Sigmoid colon (tissue), 7 donors: Measurements from ENCODE around the gene WBP2NL. TPM values are rescaled to one million over a fixed set of nuclear protein-coding genes. Genes with fewer than 3 reads are reported as not detected.

Experiments used
- DNase-seq: peaks from one replicate; pipeline ENCODE4 v3.0.0-alpha.2; 2019
- H3K27ac ChIP-seq, 4 donors: fragments of 200-600 bp; sonication (generic); one replicate each; pipeline ENCODE4 v1.5.1; 2016 to 2019; ENCODE audit warnings: mild to moderate bottlenecking in 1 of 4
- H3K27me3 ChIP-seq, 3 donors: fragments of 200-600 bp; sonication (generic); one replicate each; pipeline ENCODE4 v1.5.1; 2019; ENCODE audit warnings: mild to moderate bottlenecking in 1 of 3
- H3K36me3 ChIP-seq, 4 donors: fragments of 200-600 bp; sonication (generic); one replicate each; pipeline ENCODE4 v1.5.1; 2016 to 2019
- H3K4me1 ChIP-seq, 4 donors: fragments of 200-600 bp; sonication (generic); one replicate each; pipeline ENCODE4 v1.5.1; 2017 to 2019
- H3K4me3 ChIP-seq, 4 donors: fragments of 200-600 bp; sonication (generic); one replicate each; pipeline ENCODE4 v1.5.1; 2017 to 2019; ENCODE audit warnings: mild to moderate bottlenecking in 2 of 4, moderate library complexity in 1 of 4
- H3K9me3 ChIP-seq, 4 donors: fragments of 200-600 bp in 3 of 4; sonication (generic) in 3 of 4; one replicate each; pipeline versions ENCODE4 v1.5.1 to v1.6.1; 2013 to 2019
- EP300 ChIP-seq, 4 donors: sonication (generic); formaldehyde crosslinking; IDR thresholded peaks; one replicate each; pipeline ENCODE4 v1.6.1; 2017; ENCODE audit warnings: antibody characterized with exemption in 4 of 4
- POLR2A ChIP-seq, 2 donors: fragments of 450-650 bp; IDR thresholded peaks; one replicate each; pipeline ENCODE4 v1.6.1; 2016; ENCODE audit warnings: antibody characterized with exemption in 2 of 2, mild to moderate bottlenecking in 2 of 2, moderate library complexity in 2 of 2
- POLR2AphosphoS5 ChIP-seq, 4 donors: sonication (generic); formaldehyde crosslinking; IDR thresholded peaks; one replicate each; pipeline ENCODE4 v1.6.1; 2017; ENCODE audit warnings: antibody characterized with exemption in 4 of 4
- WGBS, 2 donors: extraction: QIAGEN DNeasy Blood & Tissue Kit; methylation state at CpG; one replicate each; pipeline ENCODE4 v1.1.7; 2013; 5-methylcytosine and 5-hydroxymethylcytosine counted together
- intact Hi-C: fragments of 100-400 bp; cut with DNase I; formaldehyde crosslinking; loops from one replicate; pipeline ENCODE4 v1.15.1; 2023
- polyA plus RNA-seq, 3 donors: library from polyadenylated mRNA; stranded (reverse); fragments of 200-250 nt; gene quantifications; one replicate each; pipeline ENCODE4 v1.2.3, GENCODE V29; 2013
- total RNA-seq, 4 donors: library from RNA; depleted of rRNA; stranded (reverse); fragments of >200 nt; gene quantifications; one replicate each; pipeline ENCODE4 v1.1.0, GENCODE V29; 2016
- TF ChIP-seq, protein P1 (sequence below), 4 experiments: fragments of 450-650 bp in 3 of 4; fragments of 200-600 bp in 1 of 4; IDR thresholded peaks; one replicate each; pipeline ENCODE4 v1.5.1; 2016 to 2019; ENCODE audit warnings: antibody characterized with exemption in 4 of 4, mild to moderate bottlenecking in 3 of 4, moderate library complexity in 2 of 4
- donor health status: healthy with polysubstance abuse.
- donor health status: Bipolar disorder and iron deficiency.
- donor health status: healthy.

Gene WBP2NL
- total and polyA plus RNA-seq, 7 donors: 0.71 to 2.8 (median 0.92) TPM; not detected in 1

DNA sequence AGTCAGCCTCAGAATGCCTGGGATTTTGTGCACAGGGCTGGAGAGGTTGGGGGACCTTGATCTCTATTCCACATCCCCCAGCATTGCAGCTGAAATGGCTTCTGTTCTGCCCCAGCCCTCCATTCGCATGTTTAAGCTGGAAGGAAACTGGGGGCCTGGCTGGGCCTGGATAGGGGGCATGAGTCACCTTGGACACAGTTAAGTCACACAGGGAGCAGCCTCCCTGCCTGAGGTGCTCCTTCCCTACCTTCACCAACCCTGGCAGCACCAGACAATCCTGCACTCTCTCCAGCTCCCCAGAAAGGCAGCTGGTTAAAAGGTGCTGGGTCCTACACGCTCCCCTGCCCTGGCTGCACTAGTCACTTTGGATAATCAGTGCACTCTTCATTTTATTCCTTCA, 45.9 kb upstream of the WBP2NL start:
- H3K4me1 ChIP-seq: peaks cover 0 to 6% (median 4%) of the 10 kb centered on the region in 4 donors
- peaks cover 1 to 7% (median 4%) of the 10 kb centered on the region in 3 donors for H3K27me3 ChIP-seq
- TF ChIP-seq POLR2A (IDR thresholded peaks at IDR 0.05) (no peak), POLR2AphosphoS5 (IDR thresholded peaks at IDR 0.05) (no peak), EP300 (IDR thresholded peaks at IDR 0.05) (no peak)
- TF ChIP-seq, protein P1, sequence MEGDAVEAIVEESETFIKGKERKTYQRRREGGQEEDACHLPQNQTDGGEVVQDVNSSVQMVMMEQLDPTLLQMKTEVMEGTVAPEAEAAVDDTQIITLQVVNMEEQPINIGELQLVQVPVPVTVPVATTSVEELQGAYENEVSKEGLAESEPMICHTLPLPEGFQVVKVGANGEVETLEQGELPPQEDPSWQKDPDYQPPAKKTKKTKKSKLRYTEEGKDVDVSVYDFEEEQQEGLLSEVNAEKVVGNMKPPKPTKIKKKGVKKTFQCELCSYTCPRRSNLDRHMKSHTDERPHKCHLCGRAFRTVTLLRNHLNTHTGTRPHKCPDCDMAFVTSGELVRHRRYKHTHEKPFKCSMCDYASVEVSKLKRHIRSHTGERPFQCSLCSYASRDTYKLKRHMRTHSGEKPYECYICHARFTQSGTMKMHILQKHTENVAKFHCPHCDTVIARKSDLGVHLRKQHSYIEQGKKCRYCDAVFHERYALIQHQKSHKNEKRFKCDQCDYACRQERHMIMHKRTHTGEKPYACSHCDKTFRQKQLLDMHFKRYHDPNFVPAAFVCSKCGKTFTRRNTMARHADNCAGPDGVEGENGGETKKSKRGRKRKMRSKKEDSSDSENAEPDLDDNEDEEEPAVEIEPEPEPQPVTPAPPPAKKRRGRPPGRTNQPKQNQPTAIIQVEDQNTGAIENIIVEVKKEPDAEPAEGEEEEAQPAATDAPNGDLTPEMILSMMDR (IDR thresholded peaks at IDR 0.05): no peak
- H3K27ac ChIP-seq: no peak overlapping the region
- no peak for DNase-seq
- H3K4me3 ChIP-seq: no peak overlapping the region
- H3K36me3 ChIP-seq: no peaks in the 10 kb centered on the region
- no peaks in the 10 kb centered on the region for H3K9me3 ChIP-seq
- intact Hi-C loops: no loop called here
- 89 to 94% methylated on average over 2 of the region's 2 CpGs for WGBS, 2 donors

DNA sequence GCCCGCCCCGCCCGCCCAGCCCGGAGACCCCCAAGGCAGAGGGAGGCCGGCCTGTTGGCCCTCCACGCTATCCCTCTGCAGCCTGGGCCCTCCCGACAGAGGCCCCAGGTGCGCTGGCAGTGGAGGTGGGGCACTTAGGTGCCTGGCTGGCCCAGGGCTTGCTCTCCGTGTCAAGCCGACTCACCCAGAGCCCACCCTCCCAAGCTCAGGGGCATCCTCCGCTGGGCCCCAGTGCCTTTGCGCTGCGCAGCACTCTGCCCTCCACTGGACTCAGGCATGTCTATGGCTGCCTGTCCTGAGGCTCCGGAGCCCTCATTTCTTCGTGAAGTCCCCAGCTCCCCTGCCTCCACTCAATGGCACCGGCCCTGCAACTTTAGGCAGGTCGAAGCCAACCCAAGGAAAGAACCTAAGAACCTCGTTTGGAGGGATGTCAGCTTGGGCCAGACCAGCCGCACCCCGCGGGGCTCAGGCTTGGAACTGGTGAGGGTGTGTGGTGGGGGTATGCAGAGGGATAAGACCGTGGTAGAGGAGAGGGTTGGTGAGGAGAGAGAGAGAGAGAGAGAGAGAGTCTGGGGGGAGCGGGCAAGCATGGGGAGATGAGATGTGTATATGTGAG, 40.5 kb upstream of the WBP2NL start:
- Histone ChIP-seq H3K27ac (no peak overlapping the region), H3K4me3 (peak overlapping the region in 2 of 4 donors; percentile 24 to 30), H3K9me3 (no peaks in the 10 kb centered on the region), H3K4me1 (peaks cover 0 to 12% (median 8%) of the 10 kb centered on the region in 4 donors), H3K36me3 (no peaks in the 10 kb centered on the region), H3K27me3 (peaks cover 6 to 12% (median 7%) of the 10 kb centered on the region in 3 donors)
- 40 to 45% methylated on average over 23 of the region's 23 CpGs for WGBS, 2 donors
- intact Hi-C loops: no loop called here
- TF ChIP-seq POLR2AphosphoS5 (IDR thresholded peaks at IDR 0.05) (no peak), POLR2A (IDR thresholded peaks at IDR 0.05) (no peak), EP300 (IDR thresholded peaks at IDR 0.05) (no peak)
- TF ChIP-seq, protein P1 (IDR thresholded peaks at IDR 0.05): no peak
- no peak for DNase-seq

DNA sequence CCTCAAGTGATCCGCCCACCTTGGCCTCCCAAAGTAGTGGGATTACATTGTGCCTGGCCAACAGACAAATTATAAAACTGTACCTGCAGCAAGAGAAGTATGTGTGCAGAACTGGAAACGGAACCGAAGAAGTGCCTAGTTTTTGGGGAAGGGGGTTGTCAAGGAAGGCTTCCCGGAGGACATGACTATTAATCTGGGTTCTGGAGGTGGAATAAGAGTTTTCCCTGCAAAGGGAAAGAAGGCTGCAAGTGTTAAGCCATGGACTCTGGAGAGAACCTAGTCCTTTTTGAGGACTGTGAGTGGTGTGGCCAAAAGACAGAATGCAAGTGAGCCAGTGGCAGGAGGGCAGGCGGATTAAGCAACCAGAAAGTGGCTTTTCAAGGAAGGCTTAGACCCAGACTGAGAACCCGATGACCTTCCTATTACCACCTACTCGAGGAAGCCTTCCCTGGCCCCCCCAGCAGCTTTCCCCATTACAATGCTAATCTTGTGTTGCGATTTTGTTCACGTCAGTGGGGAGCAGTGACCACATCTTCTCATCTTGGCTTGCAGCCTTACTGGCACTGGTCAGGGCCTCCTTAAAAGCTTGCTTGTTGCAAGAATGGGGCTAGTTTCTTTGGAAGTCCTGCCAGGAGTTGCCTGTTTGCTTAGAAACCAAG, 35.0 kb upstream of the WBP2NL start:
- Histone ChIP-seq H3K27ac (no peak overlapping the region), H3K4me1 (peaks cover 0 to 6% (median 0%) of the 10 kb centered on the region in 4 donors), H3K9me3 (no peaks in the 10 kb centered on the region), H3K4me3 (no peak overlapping the region), H3K27me3 (no peaks in the 10 kb centered on the region), H3K36me3 (no peaks in the 10 kb centered on the region)
- 82 to 85% methylated on average over 9 of the region's 9 CpGs for WGBS, 2 donors
- no peak for DNase-seq
- TF ChIP-seq POLR2A (IDR thresholded peaks at IDR 0.05): no peak
- TF ChIP-seq POLR2AphosphoS5 (IDR thresholded peaks at IDR 0.05): no peak
- no peak for TF ChIP-seq EP300 (IDR thresholded peaks at IDR 0.05)
- TF ChIP-seq, protein P1 (IDR thresholded peaks at IDR 0.05): no peak
- intact Hi-C loops: no loop called here

DNA sequence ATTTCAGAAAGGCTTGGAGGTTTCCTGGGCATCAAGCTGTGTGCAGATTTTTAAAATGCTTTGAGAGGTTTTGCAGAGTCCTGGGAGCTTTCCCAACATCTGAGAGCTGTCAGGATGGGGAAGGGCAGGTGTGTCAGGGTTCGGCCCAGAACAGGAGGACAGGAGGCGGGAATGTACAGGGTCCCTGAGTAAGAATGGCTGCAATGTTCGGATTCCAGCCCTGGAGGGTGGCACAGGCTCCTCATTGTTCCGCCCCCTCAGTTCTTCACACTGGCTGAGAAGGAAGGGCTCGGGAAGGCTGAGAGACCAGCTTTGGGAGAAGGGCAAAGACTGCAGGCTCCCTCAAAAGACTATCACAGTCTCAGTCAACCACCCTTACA, 34.5 kb upstream of the WBP2NL start:
- intact Hi-C loops: no loop called here
- Histone ChIP-seq H3K27ac (no peak overlapping the region), H3K36me3 (no peaks in the 10 kb centered on the region), H3K4me1 (peaks cover 0 to 6% (median 0%) of the 10 kb centered on the region in 4 donors), H3K9me3 (no peaks in the 10 kb centered on the region), H3K4me3 (no peak overlapping the region), H3K27me3 (peaks cover 0 to 4% (median 4%) of the 10 kb centered on the region in 3 donors)
- WGBS, 2 donors: 87 to 89% methylated on average over 5 of the region's 5 CpGs
- no peak for DNase-seq
- TF ChIP-seq EP300 (IDR thresholded peaks at IDR 0.05): no peak
- no peak for TF ChIP-seq POLR2A (IDR thresholded peaks at IDR 0.05)
- no peak for TF ChIP-seq POLR2AphosphoS5 (IDR thresholded peaks at IDR 0.05)
- TF ChIP-seq, protein P1 (IDR thresholded peaks at IDR 0.05): no peak
